Ascending aorta (tissue), 2 donors: ENCODE results near the gene PLXNA2. TPM values are rescaled to one million over a fixed set of nuclear protein-coding genes. Genes with fewer than 3 reads are reported as not detected.
A peak's percentile ranks its signal among the peaks of the same experiment; 100 is the strongest.

Experiments used
- DNase-seq, 2 donors: peaks; one replicate each; pipeline ENCODE4 v3.0.0-alpha.2; 2019; ENCODE audit warnings: low spot score in 2 of 2
- H3K27ac ChIP-seq, 2 donors: fragments of 200-600 bp; sonication (generic); one replicate each; pipeline ENCODE4 v1.5.1; 2016 to 2017; ENCODE audit warnings: mild to moderate bottlenecking in 1 of 2
- H3K27me3 ChIP-seq: fragments of 200-600 bp; sonication (generic); one replicate; pipeline ENCODE4 v1.5.1; 2017
- H3K36me3 ChIP-seq, 2 donors: fragments of 200-600 bp; sonication (generic); one replicate each; pipeline ENCODE4 v1.5.1; 2016
- H3K4me1 ChIP-seq, 2 donors: fragments of 200-600 bp; sonication (generic); one replicate each; pipeline ENCODE4 v1.5.1; 2016 to 2017; ENCODE audit warnings: mild to moderate bottlenecking in 1 of 2
- H3K4me3 ChIP-seq, 2 donors: fragments of 200-600 bp; sonication (generic); one replicate each; pipeline ENCODE4 v1.5.1; 2016 to 2017; ENCODE audit warnings: mild to moderate bottlenecking in 1 of 2
- H3K9me3 ChIP-seq, 2 donors: fragments of 200-600 bp; sonication (generic); one replicate each; pipeline ENCODE4 v1.5.1; 2016
- intact Hi-C: fragments of 100-400 bp; cut with DNase I; formaldehyde crosslinking; loops from one replicate; pipeline ENCODE4 v1.15.1; 2023
- total RNA-seq: library from RNA; depleted of rRNA; stranded (reverse); fragments of >200 nt; gene quantifications from one replicate; pipeline ENCODE4 v1.1.0, GENCODE V29; 2016
- TF ChIP-seq, protein P1 (sequence below), 3 experiments: fragments of 200-600 bp in 2 of 3; fragments of 450-650 bp in 1 of 3; sonication (generic) in 2 of 3; IDR thresholded peaks; one replicate each; pipeline ENCODE4 v1.5.1; 2016 to 2019; ENCODE audit warnings: antibody characterized with exemption in 3 of 3, mild to moderate bottlenecking in 1 of 3, moderate library complexity in 1 of 3

The PLXNA2 gene
- total RNA-seq, 1 donor from 2014 or later = 33.0 TPM

DNA sequence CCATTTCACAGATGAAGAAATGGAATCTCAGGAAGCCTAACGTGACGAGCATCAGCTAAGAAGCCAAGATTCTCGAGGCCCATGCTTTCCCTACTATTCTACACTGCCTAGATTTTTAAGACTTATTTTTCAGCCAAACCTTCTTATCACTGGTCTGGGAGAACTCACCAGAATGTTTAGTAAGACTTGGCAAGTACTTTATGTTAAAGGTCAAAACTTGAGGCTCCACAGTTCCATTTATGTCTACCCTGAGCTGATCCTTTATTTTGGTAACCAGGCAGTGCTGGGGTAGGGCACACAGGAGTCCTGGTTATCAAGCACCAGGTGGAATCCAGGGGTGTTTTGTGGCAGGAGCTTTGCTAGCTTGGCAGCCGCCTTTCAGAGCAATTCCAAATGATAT, 16.8 kb downstream of the PLXNA2 start:
- DNase-seq = no peak
- no peak overlapping the region for H3K4me3 ChIP-seq
- H3K4me1 ChIP-seq = peaks cover 17 to 48% of the 10 kb centered on the region in 2 donors
- no peaks in the 10 kb centered on the region for H3K36me3 ChIP-seq
- H3K27me3 ChIP-seq = no peaks in the 10 kb centered on the region
- peak overlapping the region; percentile 84 to 90 for H3K27ac ChIP-seq
- TF ChIP-seq, protein P1, sequence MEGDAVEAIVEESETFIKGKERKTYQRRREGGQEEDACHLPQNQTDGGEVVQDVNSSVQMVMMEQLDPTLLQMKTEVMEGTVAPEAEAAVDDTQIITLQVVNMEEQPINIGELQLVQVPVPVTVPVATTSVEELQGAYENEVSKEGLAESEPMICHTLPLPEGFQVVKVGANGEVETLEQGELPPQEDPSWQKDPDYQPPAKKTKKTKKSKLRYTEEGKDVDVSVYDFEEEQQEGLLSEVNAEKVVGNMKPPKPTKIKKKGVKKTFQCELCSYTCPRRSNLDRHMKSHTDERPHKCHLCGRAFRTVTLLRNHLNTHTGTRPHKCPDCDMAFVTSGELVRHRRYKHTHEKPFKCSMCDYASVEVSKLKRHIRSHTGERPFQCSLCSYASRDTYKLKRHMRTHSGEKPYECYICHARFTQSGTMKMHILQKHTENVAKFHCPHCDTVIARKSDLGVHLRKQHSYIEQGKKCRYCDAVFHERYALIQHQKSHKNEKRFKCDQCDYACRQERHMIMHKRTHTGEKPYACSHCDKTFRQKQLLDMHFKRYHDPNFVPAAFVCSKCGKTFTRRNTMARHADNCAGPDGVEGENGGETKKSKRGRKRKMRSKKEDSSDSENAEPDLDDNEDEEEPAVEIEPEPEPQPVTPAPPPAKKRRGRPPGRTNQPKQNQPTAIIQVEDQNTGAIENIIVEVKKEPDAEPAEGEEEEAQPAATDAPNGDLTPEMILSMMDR (IDR thresholded peaks at IDR 0.05) = no peak
- H3K9me3 ChIP-seq = no peaks in the 10 kb centered on the region
- intact Hi-C loops = loop anchor here (10.0 kb wide), 1 partner anchor 1723 kb away; the partner anchor contains the start of gene RASSF5

DNA sequence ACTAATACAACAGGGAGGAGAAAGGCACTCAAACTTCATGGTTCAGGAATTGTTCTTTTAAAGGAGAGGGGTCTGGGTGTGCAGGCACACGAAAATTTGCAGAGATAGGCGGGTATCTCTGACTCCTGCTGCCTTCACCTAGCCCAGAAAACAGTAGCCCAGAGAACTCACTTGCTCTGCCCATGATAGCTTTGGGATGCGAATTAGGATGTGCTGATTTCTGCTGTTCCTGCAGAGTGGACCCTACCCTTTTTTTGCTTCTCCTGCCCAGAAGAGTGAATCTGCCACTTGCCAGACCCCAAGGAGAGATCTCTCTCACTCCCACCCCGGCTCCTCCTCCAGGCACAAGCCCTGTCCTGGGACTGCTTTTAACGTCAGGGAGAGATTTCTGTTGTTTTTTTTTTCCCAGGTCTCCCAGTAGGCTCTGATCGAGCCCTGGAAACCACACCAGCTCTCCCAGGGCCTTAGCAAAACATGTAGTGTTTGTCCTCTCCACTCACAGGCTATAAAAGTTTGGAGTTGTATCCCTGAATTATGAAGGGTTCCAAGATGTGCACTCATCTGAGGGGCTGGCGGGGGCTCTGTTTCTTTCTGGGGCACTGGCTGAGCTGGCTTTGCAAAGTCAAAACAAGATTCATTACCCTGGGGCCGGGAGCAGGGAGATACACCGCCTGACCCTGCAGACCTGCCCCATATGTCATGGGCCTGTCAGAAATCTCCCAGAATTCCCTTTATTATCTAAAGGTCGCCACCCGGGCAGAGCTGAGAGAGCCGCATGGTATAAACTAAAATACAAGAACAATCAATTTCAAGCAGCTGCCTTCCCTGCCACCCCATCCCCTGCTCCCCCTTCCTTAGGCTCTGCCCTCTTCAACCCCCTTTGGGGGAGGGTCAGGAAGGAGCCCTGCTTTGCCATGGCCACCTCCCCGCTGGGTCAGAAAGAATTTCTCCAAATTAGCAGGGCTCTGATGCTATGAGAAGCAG, 17.9 kb downstream of the PLXNA2 start:
- peak in 1 of 2 donors; percentile 58 for DNase-seq
- no peak overlapping the region for H3K4me3 ChIP-seq
- H3K27me3 ChIP-seq = no peaks in the 10 kb centered on the region
- intact Hi-C loops = loop anchor here (10.0 kb wide), 1 partner anchor 1721 kb away; the partner anchor contains the start of gene RASSF5
- H3K9me3 ChIP-seq = no peaks in the 10 kb centered on the region
- peak overlapping the region; percentile 84 to 90 for H3K27ac ChIP-seq
- H3K4me1 ChIP-seq = peaks cover 8 to 43% of the 10 kb centered on the region in 2 donors
- TF ChIP-seq, protein P1 (IDR thresholded peaks at IDR 0.05) = no peak
- H3K36me3 ChIP-seq = no peaks in the 10 kb centered on the region

DNA sequence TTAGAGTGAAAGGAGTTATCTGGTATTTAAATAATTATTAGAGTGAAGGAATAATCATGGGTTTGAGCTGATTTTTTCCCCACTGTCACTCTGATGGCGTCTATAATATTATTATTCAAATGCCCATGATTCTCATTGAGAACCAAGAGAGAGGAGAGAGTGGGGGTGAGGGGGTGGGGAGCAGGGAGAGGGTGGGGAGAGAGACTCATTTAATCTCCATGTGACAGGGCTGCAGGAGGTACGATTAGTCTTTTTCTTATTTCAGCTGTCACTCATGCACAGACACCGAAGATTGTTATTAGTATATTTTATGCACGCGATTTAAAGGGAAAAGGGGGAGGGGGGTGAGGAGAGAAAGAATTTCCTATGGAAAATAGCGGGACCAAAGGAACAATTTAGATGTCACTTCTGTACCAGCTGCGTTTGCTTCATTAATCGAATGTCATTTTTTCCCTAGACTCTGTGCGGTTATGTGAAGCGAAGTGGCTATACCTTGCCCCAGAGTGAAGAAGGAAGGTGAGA, 19.9 kb downstream of the PLXNA2 start:
- Histone ChIP-seq H3K9me3 (no peaks in the 10 kb centered on the region), H3K4me1 (peaks cover 14 to 55% of the 10 kb centered on the region in 2 donors), H3K27me3 (no peaks in the 10 kb centered on the region), H3K4me3 (no peak overlapping the region), H3K27ac (no peak overlapping the region), H3K36me3 (no peaks in the 10 kb centered on the region)
- intact Hi-C loops = loop anchor here (10.0 kb wide), 1 partner anchor 1719 kb away; the partner anchor contains the start of gene RASSF5
- TF ChIP-seq, protein P1 (IDR thresholded peaks at IDR 0.05) = no peak
- DNase-seq = no peak

DNA sequence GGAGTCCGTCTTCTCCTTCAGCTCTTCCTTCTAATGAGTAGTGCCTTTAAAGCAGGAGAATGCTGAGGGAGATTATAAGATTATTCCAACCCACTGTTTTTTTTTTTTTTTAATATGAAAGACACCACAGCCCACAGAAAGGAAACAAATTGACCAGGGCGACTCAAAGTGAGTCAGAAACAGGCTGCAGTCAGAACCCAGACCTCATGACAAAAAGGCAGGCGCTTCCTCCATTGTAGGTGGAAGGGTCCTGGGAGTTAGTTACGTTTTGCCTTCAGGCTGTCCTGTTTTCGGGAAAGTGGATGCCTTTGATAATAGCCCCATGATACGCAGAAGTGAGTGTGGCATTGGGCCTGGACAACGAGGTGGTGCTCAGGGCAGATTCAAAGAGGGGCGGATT, 21.0 kb downstream of the PLXNA2 start:
- intact Hi-C loops = loop anchor here (10.0 kb wide), 1 partner anchor 1718 kb away; the partner anchor contains the start of gene RASSF5
- no peaks in the 10 kb centered on the region for H3K36me3 ChIP-seq
- TF ChIP-seq, protein P1 (IDR thresholded peaks at IDR 0.05) = no peak
- peaks cover 24 to 61% of the 10 kb centered on the region in 2 donors for H3K4me1 ChIP-seq
- H3K4me3 ChIP-seq = no peak overlapping the region
- no peaks in the 10 kb centered on the region for H3K27me3 ChIP-seq
- no peaks in the 10 kb centered on the region for H3K9me3 ChIP-seq
- DNase-seq = no peak
- no peak overlapping the region for H3K27ac ChIP-seq

DNA sequence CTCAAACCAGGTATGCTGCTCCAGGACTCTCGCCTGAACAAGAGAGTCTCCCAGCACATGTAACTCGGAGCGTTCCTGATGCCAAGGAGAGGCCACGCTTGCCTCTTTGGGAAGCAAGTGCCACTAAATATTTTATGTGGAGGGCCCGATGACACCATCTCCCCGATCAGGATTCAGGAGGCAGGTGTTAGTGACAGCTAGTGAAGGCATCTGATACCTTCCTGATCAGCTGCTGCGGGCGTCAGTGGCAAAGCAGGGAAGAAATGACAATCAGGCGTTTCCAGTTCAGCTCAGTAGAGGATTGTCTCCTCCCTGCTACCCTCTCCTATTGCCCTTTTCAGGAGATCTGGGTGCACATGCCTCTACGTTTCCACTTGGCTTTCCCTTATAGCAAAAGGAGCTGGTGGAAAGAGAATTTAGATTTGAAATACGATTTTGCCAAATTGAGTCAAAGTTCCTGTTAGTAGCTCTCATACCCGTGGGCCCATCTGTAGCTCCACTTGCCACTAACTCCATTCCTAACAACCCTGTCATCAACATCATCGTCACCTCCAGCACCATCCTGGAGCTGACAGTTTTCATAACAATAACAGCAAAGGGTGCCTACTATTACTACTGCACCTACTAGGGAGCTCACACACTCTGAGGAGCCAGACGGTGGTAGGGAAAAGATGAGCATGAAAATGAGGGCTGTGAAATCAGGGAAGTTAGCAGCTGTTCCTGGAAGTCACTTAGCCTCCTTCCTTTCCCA, 21.6 kb downstream of the PLXNA2 start:
- H3K36me3 ChIP-seq = peaks cover 0 to under 1% of the 10 kb centered on the region in 2 donors
- H3K27ac ChIP-seq = no peak overlapping the region
- no peaks in the 10 kb centered on the region for H3K9me3 ChIP-seq
- peak in 1 of 2 donors; percentile 40 for DNase-seq
- intact Hi-C loops = loop anchor here (10.0 kb wide), 1 partner anchor 1718 kb away; the partner anchor contains the start of gene RASSF5
- peaks cover 24 to 63% of the 10 kb centered on the region in 2 donors for H3K4me1 ChIP-seq
- TF ChIP-seq, protein P1 (IDR thresholded peaks at IDR 0.05) = no peak
- no peak overlapping the region for H3K4me3 ChIP-seq
- no peaks in the 10 kb centered on the region for H3K27me3 ChIP-seq
